GM19463 (cell line): ENCODE data around the gene NOA1.

ENCODE experiments used
- ATAC-seq: cut with Tn5 transposase; IDR thresholded peaks from one replicate; pipeline ENCODE4 v1.9.1; 2021; ENCODE audit warnings: mild to moderate bottlenecking, moderate library complexity; ENCODE audit not compliant: unreplicated experiment

NOA1 gene

GRCh38 chr4:56977321-56978012 is at the start of gene NOA1:
NOA1 (minus strand) TSS chr4:56977606; CDS start chr4:56977585, 21 bp downstream.
- ATAC-seq = peak; percentile 79

GRCh38 chr4:57023104-57023503 is 45.7 kb upstream of the NOA1 start:
- no peak for ATAC-seq

- no peak for ATAC-seq
Observed at GRCh38 chr4:57020467-57021101, 43.2 kb upstream of the NOA1 start.

- ATAC-seq = no peak
Observed at GRCh38 chr4:57018980-57019379, 41.6 kb upstream of the NOA1 start.

GRCh38 chr4:57013543-57014120 is 36.2 kb upstream of the NOA1 start:
- no peak for ATAC-seq

- no peak for ATAC-seq
Observed at GRCh38 chr4:56999751-57000150, 22.3 kb upstream of the NOA1 start.

- no peak for ATAC-seq
Observed at GRCh38 chr4:56995525-56995924, 18.1 kb upstream of the NOA1 start.

- ATAC-seq = no peak
Observed at GRCh38 chr4:56990109-56990905, 12.9 kb upstream of the NOA1 start.

- ATAC-seq = no peak
Observed at GRCh38 chr4:56986952-56987351, 9.5 kb upstream of the NOA1 start.

- no peak for ATAC-seq
Observed at GRCh38 chr4:56986192-56986591, 8.8 kb upstream of the NOA1 start.

- ATAC-seq = no peak
Observed at GRCh38 chr4:56981795-56982201, 4.4 kb upstream of the NOA1 start.

GRCh38 chr4:56979421-56980072 is 2.1 kb upstream of the NOA1 start:
- no peak for ATAC-seq

GRCh38 chr4:56978750-56979303 is 1.4 kb upstream of the NOA1 start, which contains the start of gene POLR2B:
POLR2B (plus strand) TSS chr4:56978896; CDS start chr4:56978986, 90 bp downstream.
- ATAC-seq = peak; percentile 46

GRCh38 chr4:56976837-56977320 is 527 bp downstream of the NOA1 start:
- peak; percentile 21 for ATAC-seq

GRCh38 chr4:56976283-56976836 is 1.0 kb downstream of the NOA1 start:
- ATAC-seq = no peak

GRCh38 chr4:56973336-56973735 is 4.1 kb downstream of the NOA1 start:
- ATAC-seq = no peak

GRCh38 chr4:56972809-56973208 is 4.6 kb downstream of the NOA1 start:
- ATAC-seq = no peak

GRCh38 chr4:56972389-56972788 is 5.0 kb downstream of the NOA1 start:
- ATAC-seq = no peak

GRCh38 chr4:56971383-56971782 is 6.0 kb downstream of the NOA1 start:
- no peak for ATAC-seq

GRCh38 chr4:56961107-56961500 is 16.3 kb downstream of the NOA1 start:
- no peak for ATAC-seq
